Endothelial cell of umbilical vein (primary cell): ENCODE data around the gene CHID1. TPM values are rescaled to one million over a fixed set of nuclear protein-coding genes. Genes with fewer than 3 reads are reported as not detected.
A peak's percentile ranks its signal among the peaks of the same experiment; 100 is the strongest.

ENCODE experiments used
- BruUV-seq: library from RNA; stranded (reverse); fragments of 400-500 nt; replicated peaks from 2 replicates; lab custom pipeline; 2021; lab: Mats Ljungman, UMichigan
- CTCF ChIA-PET: fragments of 300-600, 350-600 bp; sonication (Branson Sonifier 250); formaldehyde crosslinking; loops from one replicate; lab custom pipeline; 2021; ENCODE audit warnings: antibody characterized with exemption, inconsistent platforms; lab: Charles Lee
- POLR2A ChIA-PET: fragments of 300-600, 350-600 bp; sonication (Branson Sonifier 250); formaldehyde crosslinking; loops from one replicate; lab custom pipeline; 2021; ENCODE audit warnings: antibody characterized with exemption, inconsistent platforms; lab: Charles Lee
- DNase-seq: peaks from one replicate; pipeline ENCODE4 v3.0.0-alpha.2; 2011; ENCODE audit warnings: low read depth, low spot score
- FAIRE-seq: peaks from 2 replicates; lab custom pipeline; 2011; peaks lifted over from hg19 to GRCh38; lab: Jason Lieb, UNC
- H2AFZ ChIP-seq: 2 replicates; pipeline ENCODE4 v1.6.0; 2012; ENCODE audit warnings: low read depth, low read length, control low read depth, inconsistent platforms
- H3K27ac ChIP-seq: 2 replicates; pipeline ENCODE4 v1.5.1; 2011; ENCODE audit warnings: low read depth, mild to moderate bottlenecking, control low read depth, low read length, moderate library complexity; ENCODE audit not compliant: insufficient read depth
- H3K27me3 ChIP-seq, 2 experiments: 2 replicates each; pipeline versions ENCODE4 v1.6.0 to v1.6.1; 2011; ENCODE audit warnings: low read length in 2 of 2, mixed read lengths in 1 of 2; ENCODE audit not compliant: control insufficient read depth in 2 of 2, insufficient read depth in 2 of 2
- H3K36me3 ChIP-seq, 2 experiments: 2 replicates in 1 of 2; 3 replicates in 1 of 2; pipeline ENCODE4 v1.5.1; 2011; ENCODE audit warnings: low read length in 2 of 2, mild to moderate bottlenecking in 1 of 2, moderate library complexity in 1 of 2; ENCODE audit not compliant: control insufficient read depth in 2 of 2, insufficient read depth in 2 of 2; ENCODE audit errors: extremely low read depth in 1 of 2
- H3K4me1 ChIP-seq: 3 replicates; pipeline ENCODE4 v1.5.1; 2011; ENCODE audit warnings: mild to moderate bottlenecking, low read length; ENCODE audit not compliant: control insufficient read depth, insufficient read depth; ENCODE audit errors: extremely low read depth
- H3K4me2 ChIP-seq: 2 replicates; pipeline ENCODE4 v1.6.1; 2011; ENCODE audit warnings: low read length, control low read depth, mixed read lengths; ENCODE audit not compliant: insufficient read depth
- H3K4me3 ChIP-seq, 3 experiments: fragments of 200-600 bp in 1 of 3; sonication (generic), shearing (Covaris generic) in 1 of 3; replicated peaks in 1 of 3; 2 replicates each; pipeline ENCODE4 v1.5.1; 2011 to 2016; ENCODE audit warnings: control low read depth in 3 of 3, low read length in 3 of 3, mild to moderate bottlenecking in 2 of 3, inconsistent platforms in 1 of 3, low read depth in 1 of 3, moderate library complexity in 1 of 3; ENCODE audit not compliant: insufficient read depth in 1 of 3
- H3K79me2 ChIP-seq: 2 replicates; pipeline ENCODE4 v1.6.0; 2012; ENCODE audit warnings: low read length, inconsistent platforms; ENCODE audit not compliant: control insufficient read depth, insufficient read depth
- H3K9ac ChIP-seq: replicated peaks from 2 replicates; pipeline ENCODE3; 2011; ENCODE audit warnings: low read length, control low read depth; ENCODE audit not compliant: insufficient read depth; ENCODE audit errors: extremely low read depth
- H3K9me1 ChIP-seq: replicated peaks from 3 replicates; pipeline ENCODE4 v1.6.0; 2011; ENCODE audit warnings: mild to moderate bottlenecking, low read length; ENCODE audit not compliant: control insufficient read depth, insufficient read depth; ENCODE audit errors: extremely low read depth
- H3K9me3 ChIP-seq: replicated peaks from 2 replicates; pipeline ENCODE4 v1.5.1; 2012; ENCODE audit warnings: low read length, inconsistent platforms; ENCODE audit not compliant: control insufficient read depth, insufficient read depth
- H4K20me1 ChIP-seq: replicated peaks from 2 replicates; pipeline ENCODE3; 2011; ENCODE audit warnings: mild to moderate bottlenecking, low read length; ENCODE audit not compliant: control insufficient read depth, insufficient read depth; ENCODE audit errors: extremely low read depth
- EZH2 ChIP-seq: IDR thresholded peaks from 2 replicates; pipeline ENCODE4 v1.6.1; 2012; ENCODE audit warnings: borderline replicate concordance, low read depth, mild to moderate bottlenecking, moderate library complexity, low read length, inconsistent platforms; ENCODE audit not compliant: severe bottlenecking
- JUN ChIP-seq: IDR thresholded peaks from 2 replicates; pipeline ENCODE4 v1.6.1; 2011; ENCODE audit warnings: borderline replicate concordance, low read depth; ENCODE audit not compliant: insufficient read length, insufficient read depth
- dilution Hi-C: fragments of 300-500 bp; cut with MboI; formaldehyde crosslinking; loops from one replicate; pipeline ENCODE4 v1.15.0; 2019; ENCODE audit warnings: low sequenced_read_pairs; ENCODE audit not compliant: extremely low pct_ligation_motif_present
- intact Hi-C: fragments of 100-400 bp; cut with micrococcal nuclease; formaldehyde crosslinking; loops from one replicate; pipeline ENCODE4 v1.10.0; 2022
- polyA plus RNA-seq, 4 experiments: library from polyadenylated mRNA; depleted of rRNA in 3 of 4; stranded (reverse) in 3 of 4; unstranded in 1 of 4; fragments of >200 nt; gene quantifications; 2 replicates each; pipeline versions ENCODE4 v1.2.1 to v1.2.3, GENCODE V29; 2011 to 2012; ENCODE audit warnings: missing spikeins in 1 of 4
- total RNA-seq: library from RNA; stranded (reverse); gene quantifications from 2 replicates; pipeline ENCODE4 v1.2.3, GENCODE V29; 2021
- TF ChIP-seq, protein P1 (sequence below), 2 donors: IDR thresholded peaks; 1 replicate in 1 of 2; 2 replicates in 1 of 2; pipeline ENCODE4 v1.5.1; 2011; ENCODE audit warnings: low read length in 2 of 2, mild to moderate bottlenecking in 2 of 2, moderate library complexity in 2 of 2, control low read depth in 1 of 2, inconsistent platforms in 1 of 2, low read depth in 1 of 2; ENCODE audit not compliant: insufficient read depth in 1 of 2; ENCODE audit errors: extremely low read depth in 1 of 2

The CHID1 gene
- total and polyA plus RNA-seq, 2 donors (not counting 3 experiments of a cell fraction or from before 2014, with no cell fraction given) = 89.8 to 107 TPM

DNA sequence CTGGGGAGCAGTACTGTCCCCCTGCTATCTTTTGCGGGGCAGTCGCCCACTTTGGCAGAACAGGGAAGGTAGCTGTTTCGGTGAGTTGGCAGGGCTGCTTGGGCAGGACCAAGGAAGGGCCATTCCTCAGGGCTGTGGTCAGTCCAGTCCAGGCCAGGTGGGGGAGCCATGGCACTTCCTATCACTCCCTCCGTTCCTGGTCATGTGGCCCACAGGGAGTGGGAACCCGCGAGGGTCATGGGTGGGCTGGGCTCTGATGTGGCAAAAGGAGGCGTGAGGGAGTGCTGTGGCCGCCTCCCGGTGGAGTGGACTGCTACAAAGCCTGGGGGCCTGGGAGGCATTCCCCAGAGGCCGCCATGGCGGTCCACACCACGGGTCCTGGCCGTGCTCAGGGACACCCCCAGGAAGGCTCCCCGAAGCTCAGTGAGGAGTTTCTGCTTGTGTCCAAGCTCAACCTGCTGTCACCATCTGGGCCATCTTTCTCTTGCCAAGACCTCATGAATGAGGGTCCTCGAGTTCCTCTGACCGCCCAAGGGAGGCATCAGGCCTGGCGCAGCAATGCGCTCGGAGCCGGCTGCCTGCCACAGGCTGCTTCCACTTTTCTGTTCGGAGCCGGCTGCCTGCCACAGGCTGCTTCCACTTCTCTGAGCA is 11.9 kb downstream of the CHID1 start:
- Histone ChIP-seq H3K36me3 (peaks cover 12 to 37% of the 10 kb centered on the region in 2 experiments), H3K4me1 (no peaks in the 10 kb centered on the region), H3K4me2 (no peak overlapping the region), H3K79me2 (no peaks in the 10 kb centered on the region), H4K20me1 (no peaks in the 10 kb centered on the region), H3K9me3 (no peaks in the 10 kb centered on the region), H3K9me1 (no peaks in the 10 kb centered on the region), H3K4me3 (no peak overlapping the region), H3K27ac (no peak overlapping the region), H2AFZ (no peak overlapping the region), H3K27me3 (no peaks in the 10 kb centered on the region), H3K9ac (no peak overlapping the region)
- DNase-seq = peak; percentile 9
- dilution Hi-C loops (no loop called here), intact Hi-C loops (loop anchor here (1.0 kb wide), 2 partner anchors 49 to 153 kb away; no protein-coding TSS in a partner anchor)
- no peak for FAIRE-seq
- ChIA-PET CTCF (interaction anchor here (0.6 to 1.9 kb wide), 10 partner anchors 13 to 153 kb away, joined by 3 to 9 read pairs (median 4); no protein-coding TSS in a partner anchor), POLR2A (no interaction called here)
- TF ChIP-seq, protein P1, sequence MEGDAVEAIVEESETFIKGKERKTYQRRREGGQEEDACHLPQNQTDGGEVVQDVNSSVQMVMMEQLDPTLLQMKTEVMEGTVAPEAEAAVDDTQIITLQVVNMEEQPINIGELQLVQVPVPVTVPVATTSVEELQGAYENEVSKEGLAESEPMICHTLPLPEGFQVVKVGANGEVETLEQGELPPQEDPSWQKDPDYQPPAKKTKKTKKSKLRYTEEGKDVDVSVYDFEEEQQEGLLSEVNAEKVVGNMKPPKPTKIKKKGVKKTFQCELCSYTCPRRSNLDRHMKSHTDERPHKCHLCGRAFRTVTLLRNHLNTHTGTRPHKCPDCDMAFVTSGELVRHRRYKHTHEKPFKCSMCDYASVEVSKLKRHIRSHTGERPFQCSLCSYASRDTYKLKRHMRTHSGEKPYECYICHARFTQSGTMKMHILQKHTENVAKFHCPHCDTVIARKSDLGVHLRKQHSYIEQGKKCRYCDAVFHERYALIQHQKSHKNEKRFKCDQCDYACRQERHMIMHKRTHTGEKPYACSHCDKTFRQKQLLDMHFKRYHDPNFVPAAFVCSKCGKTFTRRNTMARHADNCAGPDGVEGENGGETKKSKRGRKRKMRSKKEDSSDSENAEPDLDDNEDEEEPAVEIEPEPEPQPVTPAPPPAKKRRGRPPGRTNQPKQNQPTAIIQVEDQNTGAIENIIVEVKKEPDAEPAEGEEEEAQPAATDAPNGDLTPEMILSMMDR (IDR thresholded peaks at IDR 0.05; ENCODE audit: extremely low read depth in 1 of 2, insufficient read depth in 1 of 2, low read depth in 1 of 2, low read length in 2 of 2) = peak in 1 of 2 donors; percentile 54
- TF ChIP-seq JUN = no peak
- BruUV-seq = no TSS peak

DNA sequence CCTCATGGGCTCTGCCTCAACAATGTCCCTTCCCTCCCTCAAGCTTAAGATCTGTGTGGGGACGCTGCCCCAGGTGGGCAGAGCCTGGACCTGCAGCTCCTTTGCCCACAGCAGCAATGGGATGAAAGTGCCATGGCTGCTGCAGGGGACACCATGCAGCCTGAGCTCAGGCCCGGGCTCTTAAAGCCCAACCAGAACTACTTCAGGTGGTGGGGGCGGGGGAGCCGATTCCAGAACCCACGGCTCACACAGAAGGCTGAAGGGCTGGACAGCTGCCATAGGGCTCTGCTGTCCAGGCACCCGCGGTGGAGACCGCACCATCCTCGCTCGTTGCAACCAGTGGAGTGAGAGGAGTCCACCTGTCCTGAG is 12.5 kb downstream of the CHID1 start:
- FAIRE-seq (no peak), DNase-seq (peak; percentile 13)
- Histone ChIP-seq H3K36me3 (peaks cover 12 to 35% of the 10 kb centered on the region in 2 experiments), H3K9me3 (no peaks in the 10 kb centered on the region), H2AFZ (no peak overlapping the region), H3K79me2 (no peaks in the 10 kb centered on the region), H3K4me1 (no peaks in the 10 kb centered on the region), H3K4me3 (no peak overlapping the region), H3K27ac (no peak overlapping the region), H3K4me2 (no peak overlapping the region), H3K9me1 (no peaks in the 10 kb centered on the region), H3K27me3 (no peaks in the 10 kb centered on the region), H4K20me1 (no peaks in the 10 kb centered on the region), H3K9ac (no peak overlapping the region)
- no TSS peak for BruUV-seq
- intact Hi-C loops = loop anchor here (1.0 kb wide), 2 partner anchors 49 to 153 kb away; no protein-coding TSS in a partner anchor
- TF ChIP-seq, protein P1 (IDR thresholded peaks at IDR 0.05; ENCODE audit: extremely low read depth in 1 of 2, insufficient read depth in 1 of 2, low read depth in 1 of 2, low read length in 2 of 2) = peak in 1 of 2 donors; percentile 57
- TF ChIP-seq JUN (no peak), EZH2 (no peak)
- POLR2A ChIA-PET = no interaction called here
- dilution Hi-C loops = no loop called here
- CTCF ChIA-PET = interaction anchor here (0.6 to 1.9 kb wide), 12 partner anchors 13 to 154 kb away, joined by 3 to 9 read pairs (median 4); no protein-coding TSS in a partner anchor
